HepG2 (cell line): ENCODE data around the gene HMGN1. TPM values are rescaled to one million over a fixed set of nuclear protein-coding genes. Genes with fewer than 3 reads are reported as not detected.

Experiments
- BHLHE40 ChIP-seq: IDR thresholded peaks from 2 replicates; pipeline ENCODE4 v1.6.1; 2011; ENCODE audit warnings: low read length, improper control_type of control experiment
- CTCF ChIP-seq: sonication (generic); formaldehyde crosslinking; IDR thresholded peaks from 2 replicates; pipeline ENCODE4 v1.5.0; 2020; ENCODE audit warnings: mild to moderate bottlenecking, missing genetic modification reagents, moderate library complexity
- E2F1 ChIP-seq: sonication (generic); formaldehyde crosslinking; IDR thresholded peaks from 2 replicates; pipeline ENCODE4 v1.5.0; 2020; ENCODE audit warnings: missing genetic modification reagents
- GTF3A ChIP-seq: sonication (generic); formaldehyde crosslinking; conservative IDR thresholded peaks from 2 replicates; pipeline ENCODE4 v1.4.0; 2020; ENCODE audit warnings: mild to moderate bottlenecking, missing genetic modification reagents
- HNF4G ChIP-seq, 2 experiments: sonication (generic) in 1 of 2; formaldehyde crosslinking in 1 of 2; IDR thresholded peaks; 2 replicates each; pipeline versions ENCODE4 v1.4.0 to v1.6.1; 2011 to 2020; ENCODE audit warnings: borderline replicate concordance in 2 of 2, low read depth in 2 of 2, mild to moderate bottlenecking in 2 of 2, low read length in 1 of 2, missing genetic modification reagents in 1 of 2, moderate library complexity in 1 of 2
- KLF11 ChIP-seq: IDR thresholded peaks from 2 replicates; pipeline ENCODE4 v1.6.1; 2016; ENCODE audit warnings: missing compliant biosample characterization
- NKX3-1 ChIP-seq: sonication (generic); formaldehyde crosslinking; IDR thresholded peaks from 2 replicates; pipeline ENCODE4 v1.5.0; 2020; ENCODE audit warnings: missing genetic modification reagents
- PPARG ChIP-seq: conservative IDR thresholded peaks from 2 replicates; pipeline ENCODE4 v1.6.1; 2016; ENCODE audit warnings: missing biosample characterization, missing genetic modification reagents
- SOX13 ChIP-seq, 3 experiments: fragments of 450-650 bp in 1 of 3; sonication (generic) in 1 of 3; formaldehyde crosslinking in 1 of 3; IDR thresholded peaks in 2 of 3; conservative IDR thresholded peaks in 1 of 3; 2 replicates each; pipeline versions ENCODE4 v1.5.0 to v1.6.1; 2016 to 2020; ENCODE audit warnings: antibody characterized with exemption in 1 of 3, mild to moderate bottlenecking in 1 of 3, missing compliant biosample characterization in 1 of 3, missing genetic modification reagents in 1 of 3, moderate library complexity in 1 of 3
- THAP11 ChIP-seq: IDR thresholded peaks from 2 replicates; pipeline ENCODE4 v1.6.1; 2016; ENCODE audit warnings: missing biosample characterization, missing genetic modification reagents
- UBTF ChIP-seq: sonication (generic); formaldehyde crosslinking; IDR thresholded peaks from 2 replicates; pipeline ENCODE4 v1.4.0; 2020; ENCODE audit warnings: mild to moderate bottlenecking, missing genetic modification reagents
- ZBTB25 ChIP-seq: IDR thresholded peaks from 2 replicates; pipeline ENCODE4 v1.6.1; 2018; ENCODE audit warnings: missing genetic modification reagents
- ZC3H13 ChIP-seq: sonication (generic); formaldehyde crosslinking; IDR thresholded peaks from 2 replicates; pipeline ENCODE4 v1.8.1; 2023; ENCODE audit warnings: mild to moderate bottlenecking, missing genetic modification reagents, moderate library complexity
- ZNF550 ChIP-seq: sonication (generic); formaldehyde crosslinking; IDR thresholded peaks from 2 replicates; pipeline ENCODE4 v1.4.0; 2020; ENCODE audit warnings: mild to moderate bottlenecking, missing genetic modification reagents, borderline replicate concordance
- polyA plus RNA-seq, 8 experiments: library from polyadenylated mRNA; depleted of rRNA in 3 of 8; stranded (reverse) in 7 of 8; unstranded in 1 of 8; fragments of >200 nt; fragmentation: Illumina TruSeq in 4 of 8; extraction: Trizol in 4 of 8; gene quantifications; 2 replicates each; pipeline versions ENCODE4 v1.2.1 to v1.2.3, GENCODE V29; 2011 to 2016; ENCODE audit warnings: low read depth in 4 of 8, missing spikeins in 1 of 8, mixed read lengths in 1 of 8; ENCODE audit not compliant: insufficient read depth in 1 of 8
- total RNA-seq, 5 experiments: library from RNA; depleted of rRNA; stranded (reverse); fragments of >200 nt; fragmentation: Illumina TruSeq; extraction: Trizol; gene quantifications; 2 replicates each; pipeline ENCODE4 v1.2.3, GENCODE V29; 2016; ENCODE audit warnings: low read depth in 1 of 5
- TF ChIP-seq, protein P1 (sequence below): sonication (generic); formaldehyde crosslinking; IDR thresholded peaks from 2 replicates; pipeline ENCODE4 v1.5.1; 2020; ENCODE audit warnings: mild to moderate bottlenecking, missing genetic modification reagents, moderate library complexity

HMGN1 gene
- total and polyA plus RNA-seq, 2 of the 13 experiments (the other 11 are each of a cell fraction or from before 2014, with no cell fraction given): 104 to 286 TPM

GRCh38 chr21:39348355-39349210, at the start of gene HMGN1 (continued):
- TF ChIP-seq UBTF (CRISPR knock-in tag) (peak; percentile 56; the same call in 1 of the 2 replicates), NKX3-1 (CRISPR knock-in tag) (0 out of 2 replicates have a peak, but pooled peaks have one; percentile 24), ZBTB25 (peak; percentile 10; the same call in 1 of the 2 replicates), E2F1 (CRISPR knock-in tag) (0 out of 2 replicates have a peak, but pooled peaks have one; percentile 36), ZNF550 (no peak), CTCF (no peak), BHLHE40 (peak; percentile 42; the same call in 1 of the 2 replicates), ZC3H13 (no peak), KLF11 (CRISPR knock-in tag) (no peak), HNF4G (IDR thresholded peaks at IDR 0.05; ENCODE audit: borderline replicate concordance, low read depth, low read length) (no peak), HNF4G (CRISPR knock-in tag; IDR thresholded peaks at IDR 0.05; ENCODE audit: borderline replicate concordance, low read depth) (no peak; the same call in 1 of the 2 replicates), PPARG (CRISPR knock-in tag) (no peak), SOX13 (IDR thresholded peaks at IDR 0.05) (no peak), SOX13 (CRISPR knock-in tag; conservative IDR thresholded peaks at IDR 0.05 in 1 of 2, IDR thresholded peaks at IDR 0.05 in 1 of 2) (no peak), GTF3A (CRISPR knock-in tag) (no peak), THAP11 (CRISPR knock-in tag) (no peak; the same call in 1 of the 2 replicates)
- TF ChIP-seq, protein P1, sequence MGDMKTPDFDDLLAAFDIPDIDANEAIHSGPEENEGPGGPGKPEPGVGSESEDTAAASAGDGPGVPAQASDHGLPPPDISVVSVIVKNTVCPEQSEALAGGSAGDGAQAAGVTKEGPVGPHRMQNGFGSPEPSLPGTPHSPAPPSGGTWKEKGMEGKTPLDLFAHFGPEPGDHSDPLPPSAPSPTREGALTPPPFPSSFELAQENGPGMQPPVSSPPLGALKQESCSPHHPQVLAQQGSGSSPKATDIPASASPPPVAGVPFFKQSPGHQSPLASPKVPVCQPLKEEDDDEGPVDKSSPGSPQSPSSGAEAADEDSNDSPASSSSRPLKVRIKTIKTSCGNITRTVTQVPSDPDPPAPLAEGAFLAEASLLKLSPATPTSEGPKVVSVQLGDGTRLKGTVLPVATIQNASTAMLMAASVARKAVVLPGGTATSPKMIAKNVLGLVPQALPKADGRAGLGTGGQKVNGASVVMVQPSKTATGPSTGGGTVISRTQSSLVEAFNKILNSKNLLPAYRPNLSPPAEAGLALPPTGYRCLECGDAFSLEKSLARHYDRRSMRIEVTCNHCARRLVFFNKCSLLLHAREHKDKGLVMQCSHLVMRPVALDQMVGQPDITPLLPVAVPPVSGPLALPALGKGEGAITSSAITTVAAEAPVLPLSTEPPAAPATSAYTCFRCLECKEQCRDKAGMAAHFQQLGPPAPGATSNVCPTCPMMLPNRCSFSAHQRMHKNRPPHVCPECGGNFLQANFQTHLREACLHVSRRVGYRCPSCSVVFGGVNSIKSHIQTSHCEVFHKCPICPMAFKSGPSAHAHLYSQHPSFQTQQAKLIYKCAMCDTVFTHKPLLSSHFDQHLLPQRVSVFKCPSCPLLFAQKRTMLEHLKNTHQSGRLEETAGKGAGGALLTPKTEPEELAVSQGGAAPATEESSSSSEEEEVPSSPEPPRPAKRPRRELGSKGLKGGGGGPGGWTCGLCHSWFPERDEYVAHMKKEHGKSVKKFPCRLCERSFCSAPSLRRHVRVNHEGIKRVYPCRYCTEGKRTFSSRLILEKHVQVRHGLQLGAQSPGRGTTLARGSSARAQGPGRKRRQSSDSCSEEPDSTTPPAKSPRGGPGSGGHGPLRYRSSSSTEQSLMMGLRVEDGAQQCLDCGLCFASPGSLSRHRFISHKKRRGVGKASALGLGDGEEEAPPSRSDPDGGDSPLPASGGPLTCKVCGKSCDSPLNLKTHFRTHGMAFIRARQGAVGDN (CRISPR knock-in tag): peak; percentile 55
